Measurements from ENCODE around the gene TMEM151B. TPM values are rescaled to one million over a fixed set of nuclear protein-coding genes. Genes with fewer than 3 reads are reported as not detected.

TMEM151B gene
- total and polyA plus RNA-seq, 2 of the 13 experiments (the other 11 are each of a cell fraction or from before 2014, with no cell fraction given), result not detected

DNA sequence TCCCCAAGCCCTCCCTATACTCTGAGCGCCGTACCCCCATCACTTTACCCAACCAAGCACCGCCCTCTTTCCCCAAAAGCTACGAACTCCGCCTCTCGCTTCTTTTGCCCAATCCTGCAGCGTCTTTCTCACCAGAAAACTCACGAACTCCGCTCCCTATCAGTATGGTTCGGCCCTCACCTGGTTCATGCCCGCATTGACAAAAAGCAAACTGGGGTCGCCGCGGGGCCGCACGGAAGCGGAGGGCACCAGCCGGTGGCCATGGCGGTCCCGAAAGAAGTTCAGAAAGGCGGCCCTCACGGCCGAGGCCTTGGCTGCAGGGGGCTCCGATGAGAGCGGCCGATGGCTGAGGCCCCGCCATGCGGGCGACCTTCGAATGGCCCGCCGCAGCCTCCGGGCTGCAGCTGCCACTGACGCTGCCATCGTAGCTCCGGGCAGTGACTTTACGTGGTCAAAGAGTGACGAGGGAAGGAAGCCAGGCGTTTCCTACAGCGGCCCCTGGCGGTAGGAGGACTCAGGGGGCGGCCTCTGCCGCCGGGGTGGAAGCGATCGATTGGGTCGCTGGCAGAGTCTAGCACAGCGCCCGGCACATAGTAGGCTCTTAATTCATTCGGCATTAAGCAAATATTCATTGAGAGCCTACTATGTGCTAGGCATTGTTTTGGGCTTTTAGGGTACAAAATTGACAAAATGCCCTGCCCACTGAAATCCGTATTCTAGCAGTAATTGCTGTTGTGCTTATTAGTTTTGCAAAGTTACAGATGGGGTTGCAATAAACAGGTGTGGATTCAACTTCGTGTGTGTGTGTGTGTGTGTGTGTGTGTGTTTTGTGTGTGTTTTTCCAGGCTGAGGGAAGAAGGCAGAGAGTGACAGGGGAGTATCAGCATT is 42.9 kb downstream of the TMEM151B start, which contains the start of gene AARS2 (continued):
- peak; percentile 60 for TF ChIP-seq ZNF629 (CRISPR knock-in tag; conservative IDR thresholded peaks at IDR 0.05)
- peak; percentile 88; the same call in 1 of the 2 replicates for TF ChIP-seq STAT5B (CRISPR knock-in tag; IDR thresholded peaks at IDR 0.05)
- TF ChIP-seq, protein P1, sequence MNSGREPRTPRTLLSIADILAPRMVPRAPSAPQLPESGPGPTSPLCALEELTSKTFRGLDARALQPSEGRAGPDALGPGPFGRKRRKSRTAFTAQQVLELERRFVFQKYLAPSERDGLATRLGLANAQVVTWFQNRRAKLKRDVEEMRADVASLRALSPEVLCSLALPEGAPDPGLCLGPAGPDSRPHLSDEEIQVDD (CRISPR knock-in tag; IDR thresholded peaks at IDR 0.05; ENCODE audit: borderline replicate concordance), result peak; percentile 94
- TF ChIP-seq, protein P2, sequence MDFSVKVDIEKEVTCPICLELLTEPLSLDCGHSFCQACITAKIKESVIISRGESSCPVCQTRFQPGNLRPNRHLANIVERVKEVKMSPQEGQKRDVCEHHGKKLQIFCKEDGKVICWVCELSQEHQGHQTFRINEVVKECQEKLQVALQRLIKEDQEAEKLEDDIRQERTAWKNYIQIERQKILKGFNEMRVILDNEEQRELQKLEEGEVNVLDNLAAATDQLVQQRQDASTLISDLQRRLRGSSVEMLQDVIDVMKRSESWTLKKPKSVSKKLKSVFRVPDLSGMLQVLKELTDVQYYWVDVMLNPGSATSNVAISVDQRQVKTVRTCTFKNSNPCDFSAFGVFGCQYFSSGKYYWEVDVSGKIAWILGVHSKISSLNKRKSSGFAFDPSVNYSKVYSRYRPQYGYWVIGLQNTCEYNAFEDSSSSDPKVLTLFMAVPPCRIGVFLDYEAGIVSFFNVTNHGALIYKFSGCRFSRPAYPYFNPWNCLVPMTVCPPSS (IDR thresholded peaks at IDR 0.05), result no peak
- TF ChIP-seq, protein P3, sequence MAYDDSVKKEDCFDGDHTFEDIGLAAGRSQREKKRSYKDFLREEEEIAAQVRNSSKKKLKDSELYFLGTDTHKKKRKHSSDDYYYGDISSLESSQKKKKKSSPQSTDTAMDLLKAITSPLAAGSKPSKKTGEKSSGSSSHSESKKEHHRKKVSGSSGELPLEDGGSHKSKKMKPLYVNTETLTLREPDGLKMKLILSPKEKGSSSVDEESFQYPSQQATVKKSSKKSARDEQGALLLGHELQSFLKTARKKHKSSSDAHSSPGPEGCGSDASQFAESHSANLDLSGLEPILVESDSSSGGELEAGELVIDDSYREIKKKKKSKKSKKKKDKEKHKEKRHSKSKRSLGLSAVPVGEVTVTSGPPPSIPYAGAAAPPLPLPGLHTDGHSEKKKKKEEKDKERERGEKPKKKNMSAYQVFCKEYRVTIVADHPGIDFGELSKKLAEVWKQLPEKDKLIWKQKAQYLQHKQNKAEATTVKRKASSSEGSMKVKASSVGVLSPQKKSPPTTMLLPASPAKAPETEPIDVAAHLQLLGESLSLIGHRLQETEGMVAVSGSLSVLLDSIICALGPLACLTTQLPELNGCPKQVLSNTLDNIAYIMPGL (CRISPR knock-in tag; IDR thresholded peaks at IDR 0.05; ENCODE audit: borderline replicate concordance in 1 of 2, low read depth in 1 of 2), result peak; percentile 100
- TF ChIP-seq, protein P4, sequence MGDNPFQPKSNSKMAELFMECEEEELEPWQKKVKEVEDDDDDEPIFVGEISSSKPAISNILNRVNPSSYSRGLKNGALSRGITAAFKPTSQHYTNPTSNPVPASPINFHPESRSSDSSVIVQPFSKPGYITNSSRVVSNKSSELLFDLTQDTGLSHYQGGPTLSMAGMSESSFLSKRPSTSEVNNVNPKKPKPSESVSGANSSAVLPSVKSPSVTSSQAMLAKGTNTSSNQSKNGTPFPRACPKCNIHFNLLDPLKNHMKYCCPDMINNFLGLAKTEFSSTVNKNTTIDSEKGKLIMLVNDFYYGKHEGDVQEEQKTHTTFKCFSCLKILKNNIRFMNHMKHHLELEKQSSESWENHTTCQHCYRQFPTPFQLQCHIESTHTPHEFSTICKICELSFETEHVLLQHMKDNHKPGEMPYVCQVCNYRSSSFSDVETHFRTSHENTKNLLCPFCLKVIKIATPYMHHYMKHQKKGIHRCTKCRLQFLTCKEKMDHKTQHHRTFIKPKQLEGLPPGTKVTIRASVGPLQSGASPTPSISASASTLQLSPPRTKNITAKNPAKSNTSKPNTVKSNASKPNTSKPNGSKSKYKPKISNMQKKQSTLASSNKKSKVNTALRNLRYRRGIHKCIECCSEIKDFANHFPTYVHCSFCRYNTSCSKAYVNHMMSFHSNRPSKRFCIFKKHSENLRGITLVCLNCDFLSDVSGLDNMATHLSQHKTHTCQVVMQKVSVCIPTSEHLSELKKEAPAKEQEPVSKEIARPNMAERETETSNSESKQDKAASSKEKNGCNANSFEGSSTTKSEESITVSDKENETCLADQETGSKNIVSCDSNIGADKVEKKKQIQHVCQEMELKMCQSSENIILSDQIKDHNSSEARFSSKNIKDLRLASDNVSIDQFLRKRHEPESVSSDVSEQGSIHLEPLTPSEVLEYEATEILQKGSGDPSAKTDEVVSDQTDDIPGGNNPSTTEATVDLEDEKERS (CRISPR knock-in tag; IDR thresholded peaks at IDR 0.05), result peak; percentile 98
- peak; percentile 91; the same call in 1 of the 2 replicates for TF ChIP-seq ZNF335 (CRISPR knock-in tag; IDR thresholded peaks at IDR 0.05)
- TF ChIP-seq ZC3H13 (CRISPR knock-in tag; IDR thresholded peaks at IDR 0.05), result peak; percentile 91
- peak; percentile 87 for TF ChIP-seq FOXA3 (CRISPR knock-in tag; IDR thresholded peaks at IDR 0.05)
- TF ChIP-seq GATAD1 (CRISPR knock-in tag; IDR thresholded peaks at IDR 0.05), result peak; percentile 99
- TF ChIP-seq, protein P5, sequence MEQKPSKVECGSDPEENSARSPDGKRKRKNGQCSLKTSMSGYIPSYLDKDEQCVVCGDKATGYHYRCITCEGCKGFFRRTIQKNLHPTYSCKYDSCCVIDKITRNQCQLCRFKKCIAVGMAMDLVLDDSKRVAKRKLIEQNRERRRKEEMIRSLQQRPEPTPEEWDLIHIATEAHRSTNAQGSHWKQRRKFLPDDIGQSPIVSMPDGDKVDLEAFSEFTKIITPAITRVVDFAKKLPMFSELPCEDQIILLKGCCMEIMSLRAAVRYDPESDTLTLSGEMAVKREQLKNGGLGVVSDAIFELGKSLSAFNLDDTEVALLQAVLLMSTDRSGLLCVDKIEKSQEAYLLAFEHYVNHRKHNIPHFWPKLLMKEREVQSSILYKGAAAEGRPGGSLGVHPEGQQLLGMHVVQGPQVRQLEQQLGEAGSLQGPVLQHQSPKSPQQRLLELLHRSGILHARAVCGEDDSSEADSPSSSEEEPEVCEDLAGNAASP (CRISPR knock-in tag; IDR thresholded peaks at IDR 0.05; ENCODE audit: borderline replicate concordance), result peak; percentile 85
- no peak for TF ChIP-seq KLF9 (CRISPR knock-in tag; IDR thresholded peaks at IDR 0.05; ENCODE audit: low read depth)
- peak; percentile 85 for TF ChIP-seq FOSL2 (CRISPR knock-in tag; IDR thresholded peaks at IDR 0.05)
- peak; percentile 15; the same call in 1 of the 2 replicates for TF ChIP-seq ZBTB7A (CRISPR knock-in tag; IDR thresholded peaks at IDR 0.05)
- peak; percentile 97 for TF ChIP-seq ZMYM3 (CRISPR knock-in tag; IDR thresholded peaks at IDR 0.05)
- TF ChIP-seq, protein P6, sequence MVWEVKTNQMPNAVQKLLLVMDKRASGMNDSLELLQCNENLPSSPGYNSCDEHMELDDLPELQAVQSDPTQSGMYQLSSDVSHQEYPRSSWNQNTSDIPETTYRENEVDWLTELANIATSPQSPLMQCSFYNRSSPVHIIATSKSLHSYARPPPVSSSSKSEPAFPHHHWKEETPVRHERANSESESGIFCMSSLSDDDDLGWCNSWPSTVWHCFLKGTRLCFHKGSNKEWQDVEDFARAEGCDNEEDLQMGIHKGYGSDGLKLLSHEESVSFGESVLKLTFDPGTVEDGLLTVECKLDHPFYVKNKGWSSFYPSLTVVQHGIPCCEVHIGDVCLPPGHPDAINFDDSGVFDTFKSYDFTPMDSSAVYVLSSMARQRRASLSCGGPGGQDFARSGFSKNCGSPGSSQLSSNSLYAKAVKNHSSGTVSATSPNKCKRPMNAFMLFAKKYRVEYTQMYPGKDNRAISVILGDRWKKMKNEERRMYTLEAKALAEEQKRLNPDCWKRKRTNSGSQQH (CRISPR knock-in tag; IDR thresholded peaks at IDR 0.05; ENCODE audit: low read depth), result peak; percentile 93
- TF ChIP-seq ZNF792 (CRISPR knock-in tag; IDR thresholded peaks at IDR 0.05), result peak; percentile 95; the same call in 1 of the 2 replicates

Measured in HepG2 (cell line).